Lower lobe of right lung (tissue), 2 donors: ENCODE measurements around the gene ZBTB42. TPM values are rescaled to one million over a fixed set of nuclear protein-coding genes. Genes with fewer than 3 reads are reported as not detected.
"Not testable (repeated sequence)": the region's sequence is repeated elsewhere in the genome, so short reads cannot be mapped to it uniquely, and the experiment has no call there.

ENCODE experiments used
- ATAC-seq, 2 donors: fragments of 200-7000 bp; cut with Tn5 transposase; one replicate each; pipeline ENCODE4 v1.9.1; 2020 to 2022; ENCODE audit warnings: mild to moderate bottlenecking in 2 of 2, moderate library complexity in 2 of 2
- DNase-seq: peaks from one replicate; pipeline ENCODE4 v3.0.0-alpha.2; 2020
- H3K27ac ChIP-seq: fragments of 200-600 bp; one replicate; pipeline ENCODE4 v1.8.0; 2022
- H3K27me3 ChIP-seq: fragments of 200-600 bp; one replicate; pipeline ENCODE4 v1.8.0; 2022; ENCODE audit warnings: low read depth
- H3K36me3 ChIP-seq: fragments of 200-600 bp; one replicate; pipeline ENCODE4 v1.8.0; 2022; ENCODE audit warnings: mild to moderate bottlenecking
- H3K4me1 ChIP-seq: fragments of 200-600 bp; one replicate; pipeline ENCODE4 v1.8.0; 2022
- H3K4me3 ChIP-seq: fragments of 200-600 bp; one replicate; pipeline ENCODE4 v1.8.0; 2022; ENCODE audit warnings: mild to moderate bottlenecking
- H3K9me3 ChIP-seq: fragments of 200-600 bp; one replicate; pipeline ENCODE4 v1.8.0; 2022
- CTCF ChIP-seq: fragments of 200-600 bp; IDR thresholded peaks from one replicate; pipeline ENCODE4 v1.8.0; 2022; ENCODE audit warnings: antibody characterized with exemption, mild to moderate bottlenecking
- intact Hi-C: fragments of 100-400 bp; cut with DNase I; formaldehyde crosslinking; loops from one replicate; pipeline ENCODE4 v1.11.0; 2022
- total RNA-seq: library from RNA; stranded (reverse); fragmentation: NEBNext Ultra II Directional; extraction: Animal tissue kit (Norgen Biotek cat#: 25700); gene quantifications from one replicate; pipeline ENCODE4 v1.2.1, GENCODE V29; 2021
- donor health status: DM: no; HTN: yes; CAD: no; lungs with severe emphysema.

The ZBTB42 gene
- total RNA-seq, 1 donor from 2014 or later = 13.1 TPM

- H3K4me1 ChIP-seq = peaks cover 9% of the 10 kb centered on the region
- intact Hi-C loops = no loop called here
- no peak for DNase-seq
Measured at GRCh38 chr14:104810316-104810715, 9.4 kb downstream of the ZBTB42 start.

GRCh38 chr14:104813286-104813685 lies 12.4 kb downstream of the ZBTB42 start:
- no peaks in the 10 kb centered on the region for H3K27me3 ChIP-seq
- H3K4me1 ChIP-seq = peaks cover 19% of the 10 kb centered on the region
- H3K36me3 ChIP-seq = no peaks in the 10 kb centered on the region
- no peak for ATAC-seq
- H3K9me3 ChIP-seq = no peaks in the 10 kb centered on the region
- TF ChIP-seq CTCF = no peak
- no peak overlapping the region for H3K4me3 ChIP-seq
- intact Hi-C loops = no loop called here
- no peak for DNase-seq
- no peak overlapping the region for H3K27ac ChIP-seq

More at GRCh38 chr14:104810316-104810715, 9.4 kb downstream of the ZBTB42 start:
- Histone ChIP-seq H3K36me3 (no peaks in the 10 kb centered on the region), H3K27me3 (no peaks in the 10 kb centered on the region), H3K9me3 (no peaks in the 10 kb centered on the region), H3K4me3 (no peak overlapping the region), H3K27ac (no peak overlapping the region)
- no peak for TF ChIP-seq CTCF
- ATAC-seq = no peak

- H3K36me3 ChIP-seq, intact Hi-C loops, ATAC-seq, H3K27me3 ChIP-seq, H3K9me3 ChIP-seq: not testable (repeated sequence)
- Histone ChIP-seq H3K4me1 (peaks cover 19% of the 10 kb centered on the region), H3K27ac (peak overlapping the region; percentile 97), H3K4me3 (peak overlapping the region; percentile 95)
- DNase-seq = peak; percentile 35
Measured at GRCh38 chr14:104814701-104815100, 13.8 kb downstream of the ZBTB42 start.

- H3K4me3 ChIP-seq = peak overlapping the region; percentile 95
- H3K4me1 ChIP-seq = peaks cover 19% of the 10 kb centered on the region
- no peaks in the 10 kb centered on the region for H3K9me3 ChIP-seq
- intact Hi-C loops = no loop called here
- no peak for ATAC-seq
- no peak for TF ChIP-seq CTCF
- no peaks in the 10 kb centered on the region for H3K36me3 ChIP-seq
- peak overlapping the region; percentile 97 for H3K27ac ChIP-seq
- no peaks in the 10 kb centered on the region for H3K27me3 ChIP-seq
- no peak for DNase-seq
Measured at GRCh38 chr14:104816616-104816884, 15.6 kb downstream of the ZBTB42 start.

- Histone ChIP-seq H3K36me3 (no peaks in the 10 kb centered on the region), H3K9me3 (no peaks in the 10 kb centered on the region), H3K4me1 (peaks cover 19% of the 10 kb centered on the region), H3K27me3 (no peaks in the 10 kb centered on the region), H3K4me3 (no peak overlapping the region), H3K27ac (no peak overlapping the region)
- no peak for DNase-seq
- intact Hi-C loops = no loop called here
- no peak for TF ChIP-seq CTCF
- ATAC-seq = no peak
Measured at GRCh38 chr14:104817930-104818713, 17.2 kb downstream of the ZBTB42 start.

- Histone ChIP-seq H3K36me3 (no peaks in the 10 kb centered on the region), H3K9me3 (no peaks in the 10 kb centered on the region), H3K4me1 (peaks cover 19% of the 10 kb centered on the region), H3K4me3 (no peak overlapping the region), H3K27me3 (no peaks in the 10 kb centered on the region), H3K27ac (no peak overlapping the region)
- TF ChIP-seq CTCF = no peak
- intact Hi-C loops = no loop called here
- DNase-seq = no peak
- no peak for ATAC-seq
Measured at GRCh38 chr14:104818714-104819161, 17.8 kb downstream of the ZBTB42 start.
